ENCODE results near the gene PPFIA4.

PPFIA4 gene

GRCh38 chr1:203124546-203125317 is 98.4 kb downstream of the PPFIA4 start:
- no peak for DNase-seq

GRCh38 chr1:203126151-203126865 is 100.0 kb downstream of the PPFIA4 start:
- DNase-seq: peak in 1 of 58 donors; percentile 44

DNA sequence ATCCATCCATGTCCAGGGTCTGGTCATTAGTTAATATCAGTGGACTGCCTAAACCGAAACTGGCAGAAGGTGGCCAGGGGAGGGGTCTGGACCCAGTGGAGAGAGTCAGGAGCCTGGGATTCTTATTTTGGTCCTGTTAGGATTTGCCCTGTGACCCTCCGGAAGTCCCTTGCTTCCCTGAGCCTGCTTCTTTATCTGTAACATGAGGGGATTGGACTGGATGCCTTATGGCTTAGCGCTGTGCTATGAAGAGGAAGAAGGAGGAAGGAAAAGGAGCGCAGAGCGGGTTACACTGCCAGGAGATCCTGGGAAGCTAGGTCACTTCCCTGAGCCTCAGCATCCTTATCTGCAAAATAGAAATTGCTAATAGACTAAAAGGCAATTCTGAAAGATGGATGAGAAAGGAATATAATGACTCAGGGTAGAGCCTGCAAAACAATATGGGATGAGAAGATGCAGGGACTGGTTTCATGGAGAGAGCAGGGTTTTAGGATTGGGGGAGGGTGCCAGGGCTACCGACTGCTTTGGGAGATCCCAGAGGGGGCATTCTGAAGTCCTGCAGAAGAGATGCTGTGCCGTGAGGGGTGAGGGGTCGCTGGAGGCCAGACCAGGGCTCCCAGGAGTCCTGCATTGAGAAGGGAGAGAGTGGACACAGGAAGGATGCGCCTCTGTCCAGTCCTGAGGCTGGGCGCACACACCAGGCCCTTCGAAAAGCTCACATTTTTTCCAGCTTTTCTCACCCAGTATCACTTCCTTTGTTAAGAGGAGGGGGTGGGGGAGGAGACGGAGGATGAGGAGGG is 100.8 kb downstream of the PPFIA4 start:
- DNase-seq: no peak

DNA sequence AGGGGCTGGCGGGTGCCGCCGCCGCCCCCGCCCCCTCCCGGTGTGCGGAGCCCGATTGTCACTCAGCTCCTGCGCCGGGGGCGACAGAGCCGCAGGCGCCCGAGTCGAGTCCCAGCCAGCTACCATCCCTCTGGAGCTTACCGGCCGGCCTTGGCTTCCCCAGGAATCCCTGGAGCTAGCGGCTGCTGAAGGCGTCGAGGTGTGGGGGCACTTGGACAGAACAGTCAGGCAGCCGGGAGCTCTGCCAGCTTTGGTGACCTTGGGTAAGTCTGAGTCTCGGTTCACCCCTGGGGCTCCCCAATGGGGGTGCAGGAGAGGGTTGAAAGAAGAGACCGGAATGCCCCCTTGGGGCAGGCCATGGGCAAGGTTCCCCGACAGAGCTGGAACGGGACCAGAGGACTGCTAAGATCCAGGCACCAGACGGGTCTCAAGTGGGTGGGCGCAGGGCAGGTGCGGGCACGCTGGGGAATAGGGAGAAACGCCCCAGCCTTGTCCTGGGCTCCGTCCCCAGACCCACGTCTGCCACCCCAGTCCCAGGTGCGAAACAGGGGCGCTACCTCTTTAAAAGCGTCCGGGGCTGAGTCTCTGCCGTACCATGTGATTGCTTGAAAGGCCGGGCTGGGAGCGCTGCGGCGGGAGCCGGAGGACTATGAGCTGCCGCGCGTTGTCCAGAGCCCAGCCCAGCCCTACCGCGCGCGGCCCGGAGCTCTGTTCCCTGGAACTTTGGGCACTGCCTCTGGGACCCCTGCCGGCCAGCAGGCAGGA is 101.6 kb downstream of the PPFIA4 start, which contains the start of gene ADORA1:
ADORA1 (plus strand) TSS at position 61 of the 765 bp plus-strand sequence. CDS start 1,116 bp downstream, outside the sequence.
- peak in 55 of 58 donors; percentile 27 to 87 (median 74) for DNase-seq

DNA sequence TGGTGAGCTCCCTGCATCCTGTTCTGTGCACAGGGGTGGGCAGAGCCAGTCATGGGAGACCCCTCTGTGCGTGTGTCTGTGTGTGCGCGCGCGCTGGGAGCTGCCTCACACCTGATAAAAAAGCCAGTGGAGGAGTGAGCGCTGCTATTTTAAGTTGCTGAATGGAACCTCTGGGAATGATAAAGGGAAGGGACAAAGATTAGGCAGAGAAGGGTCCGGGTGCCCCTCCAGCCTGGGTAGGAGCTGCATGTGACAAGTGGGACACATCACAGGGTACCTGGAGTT is 102.1 kb downstream of the PPFIA4 start:
- no peak for DNase-seq

All from anterior cingulate cortex (tissue), 58 donors.